ENCODE measurements around the gene CCDC93.

DNA sequence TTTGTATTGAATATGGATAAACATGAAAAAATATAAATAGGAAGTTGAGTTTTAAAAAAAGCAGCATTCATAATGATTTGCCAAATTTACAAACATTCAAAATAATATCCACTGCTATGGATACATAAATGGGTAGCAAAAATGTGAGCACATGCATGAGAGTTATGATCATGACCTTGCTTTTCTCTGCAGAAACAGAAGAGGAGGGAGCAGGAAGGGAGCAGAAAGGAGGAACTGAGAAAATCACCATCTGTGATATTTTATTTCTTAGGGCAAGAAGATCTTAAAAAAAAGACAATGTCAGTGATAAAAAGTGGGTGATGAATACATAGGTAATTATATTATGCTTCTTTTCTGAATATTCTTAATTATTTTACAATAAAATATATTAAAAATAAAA is 17.7 kb upstream of the CCDC93 start:
- TF ChIP-seq, protein P1, sequence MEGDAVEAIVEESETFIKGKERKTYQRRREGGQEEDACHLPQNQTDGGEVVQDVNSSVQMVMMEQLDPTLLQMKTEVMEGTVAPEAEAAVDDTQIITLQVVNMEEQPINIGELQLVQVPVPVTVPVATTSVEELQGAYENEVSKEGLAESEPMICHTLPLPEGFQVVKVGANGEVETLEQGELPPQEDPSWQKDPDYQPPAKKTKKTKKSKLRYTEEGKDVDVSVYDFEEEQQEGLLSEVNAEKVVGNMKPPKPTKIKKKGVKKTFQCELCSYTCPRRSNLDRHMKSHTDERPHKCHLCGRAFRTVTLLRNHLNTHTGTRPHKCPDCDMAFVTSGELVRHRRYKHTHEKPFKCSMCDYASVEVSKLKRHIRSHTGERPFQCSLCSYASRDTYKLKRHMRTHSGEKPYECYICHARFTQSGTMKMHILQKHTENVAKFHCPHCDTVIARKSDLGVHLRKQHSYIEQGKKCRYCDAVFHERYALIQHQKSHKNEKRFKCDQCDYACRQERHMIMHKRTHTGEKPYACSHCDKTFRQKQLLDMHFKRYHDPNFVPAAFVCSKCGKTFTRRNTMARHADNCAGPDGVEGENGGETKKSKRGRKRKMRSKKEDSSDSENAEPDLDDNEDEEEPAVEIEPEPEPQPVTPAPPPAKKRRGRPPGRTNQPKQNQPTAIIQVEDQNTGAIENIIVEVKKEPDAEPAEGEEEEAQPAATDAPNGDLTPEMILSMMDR (IDR thresholded peaks at IDR 0.05) = no peak
- no peak for TF ChIP-seq POLR2A (IDR thresholded peaks at IDR 0.05)
